ENCODE data around the gene SNTA1. TPM values are rescaled to one million over a fixed set of nuclear protein-coding genes. Genes with fewer than 3 reads are reported as not detected.

SNTA1 gene
- total and polyA plus RNA-seq, 9 of the 15 experiments (the other 6 are each of a cell fraction or from before 2014, with no cell fraction given), result 1.2 to 40.8 (median 20.3) TPM

DNA sequence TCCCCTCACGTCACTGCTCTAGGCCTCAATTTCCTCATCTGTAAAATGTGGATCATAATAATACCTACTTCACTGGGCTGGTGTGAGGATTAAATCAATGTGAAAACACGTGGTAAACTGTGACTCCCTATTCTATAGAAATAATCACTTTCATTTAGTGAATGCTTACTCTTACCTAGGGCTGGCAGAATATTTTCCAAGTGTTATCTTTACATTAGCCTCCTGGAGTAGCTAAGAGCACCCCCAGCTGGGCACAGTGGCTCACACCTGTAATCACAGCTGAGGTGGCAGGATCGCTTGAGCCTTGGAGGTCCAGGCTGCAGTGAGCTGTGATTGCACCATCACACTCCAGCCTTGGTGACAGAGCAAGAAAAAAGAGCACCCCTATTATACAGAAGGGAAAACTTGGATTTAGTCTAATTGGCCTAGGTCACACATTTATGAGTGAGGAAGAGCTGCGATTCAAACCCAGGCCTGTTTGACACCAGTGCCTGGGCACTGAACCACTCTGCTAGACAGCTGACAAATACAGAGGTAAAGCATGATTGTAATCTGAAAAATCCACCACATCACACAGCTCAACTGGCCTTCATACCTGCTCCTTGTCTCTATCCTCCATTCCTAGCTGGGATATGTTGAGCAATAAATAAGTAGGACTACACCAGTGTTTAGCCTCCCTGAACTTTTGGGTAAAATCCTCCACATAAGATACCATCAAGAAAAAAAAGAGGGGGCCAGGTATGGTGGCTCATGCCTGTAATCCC, 1.4 kb upstream of the SNTA1 start:
- peak in 2 of 4 experiments; percentile 1 to 55 for DNase-seq (ENCODE audit: extremely low read depth in 1 of 4, low spot score in 3 of 4)
- Histone ChIP-seq H4K20me1 (replicated peaks; ENCODE audit: control insufficient read depth, insufficient read depth, low read length) (no peaks in the 10 kb centered on the region), H3K27me3 (ENCODE audit: control insufficient read depth in 2 of 2, insufficient read depth in 2 of 2, low read length in 2 of 2) (no peaks in the 10 kb centered on the region), H3K4me2 (ENCODE audit: insufficient read depth, low read length) (peak overlapping the region; percentile 93), H3K27ac (ENCODE audit: extremely low read depth, low read depth, low read length) (peak overlapping the region; percentile 69), H3K9me1 (ENCODE audit: control insufficient read depth, insufficient read depth, low read length) (no peaks in the 10 kb centered on the region), H3K9ac (ENCODE audit: insufficient read depth in 1 of 2, low read depth in 2 of 2, low read length in 2 of 2) (peak overlapping the region; percentile 40 to 70; a peak in 3 of 4 replicates), H3K4me1 (replicated peaks in 1 of 2; ENCODE audit: control insufficient read depth in 2 of 2, insufficient read depth in 2 of 2, low read length in 2 of 2) (peaks cover 32 to 35% of the 10 kb centered on the region in 2 experiments; a peak in 4 of 5 replicates), H3K4me3 (peak overlapping the region; percentile 78; the same call in 1 of the 2 replicates), H3K9me3 (replicated peaks; ENCODE audit: control insufficient read depth, insufficient read depth, low read depth, low read length) (no peaks in the 10 kb centered on the region), H2AFZ (ENCODE audit: low read depth, low read length) (peak overlapping the region; percentile 93), H3K79me2 (ENCODE audit: control insufficient read depth, insufficient read depth, low read length) (peaks cover 23% of the 10 kb centered on the region; the same call in 2 of the 3 replicates), H3K36me3 (ENCODE audit: control insufficient read depth, insufficient read depth, low read length) (no peaks in the 10 kb centered on the region)
- in situ Hi-C loops (cut with MboI) (no loop called here), intact Hi-C loops (cut with micrococcal nuclease) (loop anchor here (2.0 to 5.0 kb wide), 2 partner anchors 28 to 43 kb away; partner anchors contain the start of gene CDK5RAP1)
- ChIA-PET POLR2A (interaction anchor here (0.6 to 1.0 kb wide), 4 partner anchors 22 to 233 kb away, joined by 3 to 4 read pairs (median 4); no protein-coding TSS in a partner anchor), CTCF (ENCODE audit: low intra/inter-chr PET ratio) (no interaction called here)
- no TSS peak for BruUV-seq (replicated peaks)
- 38% methylated on average over 4 of the region's 4 CpGs for WGBS (ENCODE audit: insufficient coverage, low coverage, missing lambda C conversion rate)
- FAIRE-seq, result no peak
- ATAC-seq, result no peak
- TF ChIP-seq RAD21 (CRISPR knock-in tag; conservative IDR thresholded peaks at IDR 0.05 in 1 of 2, IDR thresholded peaks at IDR 0.05 in 1 of 2), result peak in 1 of 2 experiments; percentile 61; a peak in 2 of 4 replicates
- peak in 1 of 2 experiments; percentile 50; a peak in 2 of 4 replicates for TF ChIP-seq KDM1A (IDR thresholded peaks at IDR 0.05)
- TF ChIP-seq HCFC1 (IDR thresholded peaks at IDR 0.05; ENCODE audit: low read depth, low read length), result no peak
- TF ChIP-seq, protein P1, sequence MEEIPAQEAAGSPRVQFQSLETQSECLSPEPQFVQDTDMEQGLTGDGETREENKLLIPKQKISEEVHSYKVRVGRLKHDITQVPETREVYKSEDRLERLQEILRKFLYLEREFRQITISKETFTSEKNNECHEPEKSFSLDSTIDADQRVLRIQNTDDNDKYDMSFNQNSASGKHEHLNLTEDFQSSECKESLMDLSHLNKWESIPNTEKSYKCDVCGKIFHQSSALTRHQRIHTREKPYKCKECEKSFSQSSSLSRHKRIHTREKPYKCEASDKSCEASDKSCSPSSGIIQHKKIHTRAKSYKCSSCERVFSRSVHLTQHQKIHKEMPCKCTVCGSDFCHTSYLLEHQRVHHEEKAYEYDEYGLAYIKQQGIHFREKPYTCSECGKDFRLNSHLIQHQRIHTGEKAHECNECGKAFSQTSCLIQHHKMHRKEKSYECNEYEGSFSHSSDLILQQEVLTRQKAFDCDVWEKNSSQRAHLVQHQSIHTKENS (CRISPR knock-in tag; IDR thresholded peaks at IDR 0.05), result no peak
- no peak for TF ChIP-seq HNRNPLL (IDR thresholded peaks at IDR 0.05; ENCODE audit: low read depth, low read length, poor library complexity, severe bottlenecking)
- TF ChIP-seq KDM4B (IDR thresholded peaks at IDR 0.05; ENCODE audit: borderline replicate concordance in 2 of 2, low read depth in 1 of 2), result no peak
- no peak for TF ChIP-seq SLC30A9 (CRISPR knock-in tag; IDR thresholded peaks at IDR 0.05)
- TF ChIP-seq THRAP3 (IDR thresholded peaks at IDR 0.05; ENCODE audit: borderline replicate concordance), result no peak
- TF ChIP-seq MAZ (CRISPR knock-in tag; conservative IDR thresholded peaks at IDR 0.05 in 1 of 2, IDR thresholded peaks at IDR 0.05 in 1 of 2), result no peak
- TF ChIP-seq RBM39 (optimal IDR thresholded peaks at IDR 0.05; ENCODE audit: low read depth, low read length), result no peak
- TF ChIP-seq RBM22 (IDR thresholded peaks at IDR 0.05; ENCODE audit: low read depth, low read length, poor library complexity, severe bottlenecking), result no peak
- TF ChIP-seq GABPA (tag; conservative IDR thresholded peaks at IDR 0.05; ENCODE audit: low read depth), result no peak
- TF ChIP-seq, protein P2, sequence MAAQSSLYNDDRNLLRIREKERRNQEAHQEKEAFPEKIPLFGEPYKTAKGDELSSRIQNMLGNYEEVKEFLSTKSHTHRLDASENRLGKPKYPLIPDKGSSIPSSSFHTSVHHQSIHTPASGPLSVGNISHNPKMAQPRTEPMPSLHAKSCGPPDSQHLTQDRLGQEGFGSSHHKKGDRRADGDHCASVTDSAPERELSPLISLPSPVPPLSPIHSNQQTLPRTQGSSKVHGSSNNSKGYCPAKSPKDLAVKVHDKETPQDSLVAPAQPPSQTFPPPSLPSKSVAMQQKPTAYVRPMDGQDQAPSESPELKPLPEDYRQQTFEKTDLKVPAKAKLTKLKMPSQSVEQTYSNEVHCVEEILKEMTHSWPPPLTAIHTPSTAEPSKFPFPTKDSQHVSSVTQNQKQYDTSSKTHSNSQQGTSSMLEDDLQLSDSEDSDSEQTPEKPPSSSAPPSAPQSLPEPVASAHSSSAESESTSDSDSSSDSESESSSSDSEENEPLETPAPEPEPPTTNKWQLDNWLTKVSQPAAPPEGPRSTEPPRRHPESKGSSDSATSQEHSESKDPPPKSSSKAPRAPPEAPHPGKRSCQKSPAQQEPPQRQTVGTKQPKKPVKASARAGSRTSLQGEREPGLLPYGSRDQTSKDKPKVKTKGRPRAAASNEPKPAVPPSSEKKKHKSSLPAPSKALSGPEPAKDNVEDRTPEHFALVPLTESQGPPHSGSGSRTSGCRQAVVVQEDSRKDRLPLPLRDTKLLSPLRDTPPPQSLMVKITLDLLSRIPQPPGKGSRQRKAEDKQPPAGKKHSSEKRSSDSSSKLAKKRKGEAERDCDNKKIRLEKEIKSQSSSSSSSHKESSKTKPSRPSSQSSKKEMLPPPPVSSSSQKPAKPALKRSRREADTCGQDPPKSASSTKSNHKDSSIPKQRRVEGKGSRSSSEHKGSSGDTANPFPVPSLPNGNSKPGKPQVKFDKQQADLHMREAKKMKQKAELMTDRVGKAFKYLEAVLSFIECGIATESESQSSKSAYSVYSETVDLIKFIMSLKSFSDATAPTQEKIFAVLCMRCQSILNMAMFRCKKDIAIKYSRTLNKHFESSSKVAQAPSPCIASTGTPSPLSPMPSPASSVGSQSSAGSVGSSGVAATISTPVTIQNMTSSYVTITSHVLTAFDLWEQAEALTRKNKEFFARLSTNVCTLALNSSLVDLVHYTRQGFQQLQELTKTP (IDR thresholded peaks at IDR 0.05; ENCODE audit: low read depth in 1 of 2, partially characterized antibody in 2 of 2), result no peak
- TF ChIP-seq NCOA4 (IDR thresholded peaks at IDR 0.05; ENCODE audit: partially characterized antibody), result no peak
